HG03575 (cell line): Measurements from ENCODE around the gene CLNK.

Experiments used
- ATAC-seq: cut with Tn5 transposase; IDR thresholded peaks from one replicate; pipeline ENCODE4 v1.9.1; 2021; ENCODE audit not compliant: unreplicated experiment, insufficient number of reproducible peaks, low FRiP score; ENCODE audit errors: extremely low read depth

The CLNK gene

DNA sequence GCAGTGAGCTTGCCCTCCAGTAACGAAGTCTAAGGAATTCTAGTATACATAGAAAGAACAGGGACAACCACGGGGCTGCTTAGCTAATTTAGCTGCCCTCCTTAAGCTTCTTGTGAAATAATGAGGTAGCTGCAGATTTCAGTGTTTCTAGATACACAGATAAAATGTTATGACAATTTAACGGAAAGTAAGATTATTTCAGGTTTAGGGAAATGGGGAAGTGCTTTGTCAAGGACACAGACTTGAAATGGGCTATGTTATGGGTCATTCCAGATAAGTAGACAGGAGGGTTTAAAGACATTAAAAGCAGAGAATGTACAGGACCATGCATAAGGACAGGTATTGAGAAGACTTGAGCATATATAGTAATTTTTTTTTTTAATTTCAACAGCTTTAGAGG is 193.2 kb downstream of the CLNK start:
- no peak for ATAC-seq

DNA sequence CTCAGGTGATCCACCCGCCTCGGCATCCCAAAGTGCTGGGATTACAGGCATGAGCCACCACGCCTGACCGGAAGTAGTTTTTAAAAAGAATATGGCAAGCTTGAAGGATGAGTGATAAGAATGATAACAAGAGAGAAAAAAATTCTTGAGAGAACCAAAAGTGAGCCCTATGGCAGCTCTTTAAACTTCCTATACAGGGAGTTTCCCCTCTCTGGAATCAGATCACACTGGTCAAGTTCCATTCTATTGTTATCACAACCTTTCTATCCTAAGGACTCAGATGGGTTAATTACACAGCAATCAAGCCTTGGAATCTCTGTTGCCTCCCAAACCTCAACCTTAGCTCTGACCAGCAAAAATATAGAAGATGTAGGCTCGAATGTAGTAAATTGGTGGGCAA is 193.6 kb downstream of the CLNK start:
- ATAC-seq = no peak

DNA sequence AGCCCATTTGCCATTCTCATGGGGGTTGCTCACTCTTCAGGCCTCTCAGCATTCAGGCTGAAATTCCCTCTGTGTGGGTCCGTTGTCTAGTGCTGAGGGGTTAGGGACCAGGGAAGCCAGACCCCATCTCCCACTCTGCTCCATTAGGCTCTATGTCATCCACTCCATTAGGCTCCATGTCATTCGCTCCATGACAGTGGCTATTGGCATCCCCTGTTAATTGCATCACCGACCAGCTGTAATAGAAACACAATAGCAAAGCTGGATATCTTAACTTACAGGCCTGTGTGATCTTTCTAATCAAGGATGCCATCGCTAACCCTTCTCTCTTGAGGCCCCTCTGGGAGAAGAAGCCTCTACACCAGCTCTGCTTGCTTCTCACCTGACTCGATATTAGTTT is 201.7 kb downstream of the CLNK start:
- ATAC-seq = no peak

DNA sequence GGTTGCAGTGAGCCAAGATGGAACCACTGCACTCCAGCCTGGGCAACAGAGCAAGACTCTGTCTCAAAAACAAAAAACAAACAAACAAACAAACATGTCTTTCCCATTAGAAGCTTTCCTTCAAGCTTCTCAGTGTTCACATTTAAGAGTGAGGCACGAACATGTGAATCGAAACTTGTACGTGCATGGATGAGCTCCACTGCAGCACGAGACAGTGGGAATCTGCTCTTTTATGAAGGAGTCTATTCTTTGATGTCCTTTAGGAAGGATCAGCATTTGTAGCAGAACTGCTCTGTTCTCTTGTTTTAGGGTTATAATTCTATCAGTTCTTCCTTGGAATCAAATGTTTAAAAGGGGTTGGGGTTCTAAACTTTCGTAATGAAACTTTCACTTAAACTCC is 204.0 kb downstream of the CLNK start:
- ATAC-seq = no peak

DNA sequence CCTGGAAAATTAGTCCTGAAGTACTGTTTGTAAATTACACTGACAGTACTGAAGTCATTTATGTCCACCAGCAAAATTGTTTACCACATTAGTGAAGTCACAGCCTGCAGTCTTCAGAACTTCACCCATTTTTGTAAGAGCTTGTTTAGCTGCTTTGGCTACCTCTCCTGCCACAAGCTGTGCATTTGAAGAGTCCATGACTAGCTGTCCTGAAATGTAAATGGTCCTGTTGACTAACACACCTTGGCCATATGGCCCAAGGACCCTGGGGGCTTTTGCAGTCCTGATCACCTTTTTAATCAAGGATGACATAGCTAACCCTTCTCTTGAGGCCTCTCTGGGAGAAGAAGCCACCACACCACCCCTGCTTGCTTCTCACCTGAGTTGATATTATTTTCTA is 205.9 kb downstream of the CLNK start:
- ATAC-seq = no peak

DNA sequence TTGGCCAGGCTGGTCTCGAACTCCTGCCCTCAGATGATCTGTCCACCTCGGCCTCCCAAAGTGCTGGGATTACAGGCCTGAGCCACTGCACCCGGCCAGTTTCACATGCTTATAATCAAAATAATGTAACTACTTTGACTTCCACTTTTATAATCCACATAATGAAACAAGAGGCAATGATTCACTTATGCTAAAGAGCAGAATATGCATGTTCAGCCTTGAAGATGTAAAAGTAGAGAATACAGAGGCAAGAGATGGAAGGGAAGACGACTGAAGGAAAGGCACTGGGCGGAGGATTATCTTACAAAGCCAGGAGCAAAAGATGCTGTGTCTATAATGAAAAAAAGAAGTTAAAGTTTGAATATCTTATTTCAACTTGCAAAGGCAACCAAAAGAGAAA is 214.1 kb downstream of the CLNK start:
- no peak for ATAC-seq

DNA sequence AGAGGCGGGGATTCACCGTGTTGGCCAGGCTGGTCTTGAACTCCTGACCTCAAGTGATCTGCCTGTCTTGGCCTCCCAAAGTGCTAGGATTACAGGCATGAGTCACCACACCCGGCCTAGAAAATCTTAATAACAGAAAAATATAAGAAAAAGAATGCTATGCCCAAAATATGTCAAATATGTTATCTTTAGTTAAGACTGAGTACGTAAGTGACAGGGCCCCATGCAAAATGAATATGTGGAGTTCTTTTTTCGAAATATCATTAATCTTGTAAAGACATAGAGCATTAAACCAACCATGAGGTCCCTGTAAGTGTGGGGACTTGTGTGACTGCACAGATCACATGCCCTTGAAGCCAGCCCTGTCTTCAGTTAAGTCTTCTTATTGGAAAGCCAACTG is 218.4 kb downstream of the CLNK start:
- ATAC-seq = no peak

DNA sequence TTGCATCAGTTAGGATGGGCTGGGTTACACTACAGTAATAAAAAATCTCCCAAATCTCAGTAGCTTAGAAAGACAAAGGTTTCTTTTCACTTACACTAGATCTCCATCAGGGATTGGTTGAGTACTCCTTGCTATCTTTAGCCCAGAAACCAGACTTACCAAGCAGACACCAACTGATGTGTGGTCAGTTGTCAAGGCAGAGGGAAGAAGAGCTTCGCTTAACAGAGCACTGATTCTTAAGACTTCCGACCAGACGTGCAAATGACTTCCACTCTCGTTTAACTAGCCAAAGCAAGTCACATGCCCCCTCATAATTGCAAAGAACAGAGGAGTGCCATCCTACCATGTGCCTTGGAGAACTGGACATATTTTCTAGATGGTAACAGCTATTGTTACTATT is 221.7 kb downstream of the CLNK start:
- ATAC-seq = no peak

DNA sequence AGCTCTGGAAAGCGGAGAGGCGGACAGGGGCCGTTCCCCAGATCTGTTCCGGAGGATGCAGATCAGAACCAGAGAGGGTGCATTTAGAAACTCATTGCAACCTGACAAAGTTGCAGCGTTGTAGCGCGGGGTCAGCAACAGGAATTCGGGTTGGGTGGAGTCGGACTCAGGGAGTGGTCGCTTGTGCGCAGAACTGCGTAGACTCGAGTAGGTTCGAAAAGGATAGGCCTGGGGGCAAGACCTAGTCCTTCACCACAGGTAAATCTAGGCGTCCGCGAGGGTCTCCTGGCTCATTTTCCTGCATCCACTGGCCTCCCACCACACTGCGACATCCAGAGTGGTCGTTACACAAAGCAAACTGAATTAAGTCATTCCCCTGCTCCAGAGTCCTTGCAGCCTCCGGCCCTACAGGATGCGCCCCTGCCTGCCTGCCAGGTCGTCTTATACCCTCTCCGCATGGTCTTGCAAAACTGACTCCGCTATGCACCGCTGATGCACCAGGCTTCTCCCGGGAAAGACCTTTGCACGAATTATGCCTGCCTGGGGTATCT is 222.6 kb downstream of the CLNK start:
- ATAC-seq = no peak

DNA sequence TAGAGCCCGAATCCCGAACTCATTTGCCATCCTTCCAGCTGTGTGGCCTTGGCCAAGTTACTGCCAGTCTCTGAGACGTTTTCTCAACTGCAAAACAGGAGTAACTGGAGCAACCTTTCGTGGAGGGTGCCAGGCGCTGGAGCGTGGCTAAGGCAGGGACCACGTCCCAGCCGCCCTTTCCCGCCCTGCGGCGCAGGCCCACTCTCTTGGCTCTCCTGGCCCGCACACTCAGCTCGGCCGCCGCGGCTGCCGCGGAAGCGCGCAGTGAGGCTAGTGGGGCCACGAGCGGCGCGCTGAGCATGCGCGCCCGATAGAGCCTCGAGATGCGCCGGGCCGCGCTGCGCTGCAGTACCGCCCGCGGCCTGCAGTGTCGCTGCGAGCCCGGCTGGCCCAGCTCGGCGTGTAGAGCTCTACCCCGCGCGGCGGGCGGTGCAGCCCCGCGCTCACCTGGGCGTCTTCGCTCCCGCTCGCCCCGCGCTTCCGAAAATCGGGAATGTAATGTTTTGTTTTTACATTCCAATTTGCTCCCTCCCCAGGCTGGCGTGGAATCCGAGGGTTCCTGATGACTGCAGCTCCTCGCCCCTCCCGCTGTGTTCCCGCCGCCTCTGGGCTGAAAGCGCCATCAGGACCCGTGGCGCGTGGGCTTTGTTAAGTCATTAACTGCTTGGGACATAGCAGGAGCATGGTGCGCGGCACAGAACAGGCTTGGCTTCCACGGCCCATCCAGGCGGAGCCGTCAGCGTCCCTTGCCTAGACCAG is 223.3 kb downstream of the CLNK start:
- no peak for ATAC-seq

DNA sequence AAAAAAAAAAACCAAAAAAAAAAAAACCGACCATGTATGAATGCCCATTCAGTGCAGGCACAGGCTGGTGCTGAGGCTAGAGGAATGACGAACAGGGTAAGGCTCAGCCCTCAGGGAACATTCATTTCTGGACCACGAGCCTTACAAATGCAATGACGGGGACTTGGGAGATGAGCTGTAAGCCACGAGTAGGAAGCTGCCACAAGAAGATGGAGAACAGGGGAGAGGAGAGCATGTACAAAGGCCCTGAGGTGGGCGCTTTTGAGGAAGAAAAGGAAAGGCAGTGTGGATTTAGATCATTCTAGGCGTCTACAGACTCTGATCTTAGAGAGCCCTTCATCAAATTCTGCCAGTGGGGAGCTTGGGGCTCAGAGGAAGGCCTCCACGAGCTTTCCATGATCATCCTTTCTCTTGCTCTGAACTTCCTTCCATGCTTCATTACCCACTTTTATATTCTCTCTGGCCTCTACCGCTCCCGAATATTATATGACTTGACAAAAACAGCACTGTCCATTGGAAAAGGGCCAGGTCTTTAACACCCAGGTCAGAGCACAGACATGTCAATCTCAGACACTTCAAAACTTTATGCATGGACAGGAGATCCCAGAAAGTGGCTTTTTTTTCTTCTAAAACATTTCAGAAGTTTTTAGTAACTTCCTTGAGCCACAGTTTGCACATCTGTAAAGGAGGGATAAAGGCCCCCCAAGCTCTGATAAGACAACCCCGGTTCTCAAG is 224.1 kb downstream of the CLNK start:
- ATAC-seq = no peak

DNA sequence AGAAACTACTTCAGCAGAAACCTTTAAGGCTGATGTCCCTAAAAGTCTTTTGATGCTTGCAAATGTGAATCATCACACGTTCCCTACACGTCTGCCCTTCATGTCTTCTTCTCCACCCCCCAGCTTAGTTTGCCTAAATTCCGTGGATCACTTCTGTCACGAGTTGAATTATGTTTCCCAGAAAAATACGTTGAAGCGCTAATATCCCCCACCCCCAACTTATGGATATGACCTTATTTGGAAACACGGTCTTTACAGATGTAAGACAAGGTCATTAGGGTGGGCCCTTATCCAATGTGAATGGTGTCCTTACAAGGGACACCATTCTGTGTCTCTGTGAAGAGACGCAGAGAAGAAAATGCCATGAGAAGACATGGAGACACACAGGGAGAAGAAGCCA is 225.3 kb downstream of the CLNK start:
- ATAC-seq = no peak

DNA sequence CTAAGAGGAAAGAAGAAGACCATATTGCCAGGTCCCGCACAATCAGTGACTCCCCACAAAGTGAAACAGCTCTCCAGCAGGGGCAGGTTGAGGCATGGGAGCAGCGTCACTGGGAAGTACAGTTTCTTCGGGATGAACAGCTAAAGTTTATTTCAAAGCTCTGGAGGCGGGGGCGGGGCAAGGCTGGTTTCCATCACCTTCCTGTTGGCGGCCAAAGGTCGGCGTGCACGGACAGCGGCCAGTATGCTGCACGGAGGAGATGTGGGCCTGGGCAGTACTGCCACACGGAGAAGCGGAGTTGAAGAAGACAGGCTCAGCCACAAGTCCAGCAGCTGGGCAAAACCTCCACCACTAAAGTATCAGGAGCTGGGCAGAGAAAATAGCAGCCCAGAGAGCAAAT is 226.4 kb downstream of the CLNK start:
- no peak for ATAC-seq

DNA sequence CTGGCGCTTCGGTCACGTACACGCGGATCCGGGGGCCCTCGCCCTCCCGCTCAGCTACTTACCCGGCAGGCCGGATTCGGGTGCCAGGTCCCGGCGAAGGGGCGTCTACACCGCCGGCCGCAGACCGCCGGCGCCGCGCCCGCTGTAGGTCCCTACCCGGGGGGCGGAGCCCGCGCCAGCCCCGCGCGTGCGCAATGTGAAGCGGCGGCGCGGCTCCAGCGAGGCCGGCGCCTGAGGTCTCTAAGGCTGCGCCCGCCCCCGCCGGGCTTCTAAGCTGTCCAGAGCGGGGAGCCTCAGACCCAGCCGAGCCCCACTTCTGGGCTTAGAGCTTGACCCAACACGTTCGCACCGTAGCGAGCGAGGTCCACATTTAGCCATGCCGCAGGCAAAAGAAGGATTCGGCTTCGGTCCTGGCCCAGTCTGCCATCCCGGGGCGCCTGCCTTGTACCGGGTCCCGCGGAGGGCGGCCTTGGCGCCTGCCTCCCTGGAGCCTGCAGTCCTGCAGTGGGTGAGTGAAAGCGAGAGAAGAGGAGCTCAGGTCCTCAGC is 227.2 kb downstream of the CLNK start, which contains the start of gene ZNF518B:
ZNF518B (minus strand) TSS at position 172 of the 547 bp plus-strand sequence. CDS start 11,098 bp downstream, outside the sequence.
- no peak for ATAC-seq

DNA sequence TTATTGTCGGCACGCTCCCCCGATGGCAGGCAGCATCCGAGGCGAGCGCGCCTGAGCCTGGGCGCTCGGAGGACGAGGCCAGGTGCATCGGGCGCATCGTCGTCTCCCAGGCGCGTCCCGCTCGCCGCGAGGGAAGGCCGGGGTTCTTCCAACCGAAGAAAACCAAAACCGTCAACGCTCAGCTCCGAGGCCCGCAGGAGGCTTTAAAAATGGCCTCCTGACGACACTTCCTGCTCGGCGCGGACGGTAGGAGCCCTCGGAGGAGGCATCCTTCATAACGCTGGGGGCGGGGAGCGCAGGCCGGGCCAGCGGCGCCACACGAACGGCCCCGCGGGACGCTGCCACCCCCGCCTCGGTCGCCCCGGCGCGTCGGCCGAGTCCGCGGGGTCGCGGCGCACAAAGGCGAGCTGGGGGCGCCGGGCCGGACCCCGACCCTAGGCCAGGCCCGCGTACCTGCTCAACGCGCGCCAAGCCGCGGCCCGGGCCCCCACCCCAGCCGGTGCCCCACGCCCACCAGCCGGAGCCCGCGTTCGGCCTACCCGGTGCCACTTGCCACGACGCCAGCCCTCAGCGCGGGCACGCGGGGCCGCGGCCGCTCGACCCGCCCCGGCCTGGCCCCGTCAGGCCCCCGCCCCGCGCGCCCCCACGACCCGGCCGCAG is 227.8 kb downstream of the CLNK start:
- no peak for ATAC-seq

DNA sequence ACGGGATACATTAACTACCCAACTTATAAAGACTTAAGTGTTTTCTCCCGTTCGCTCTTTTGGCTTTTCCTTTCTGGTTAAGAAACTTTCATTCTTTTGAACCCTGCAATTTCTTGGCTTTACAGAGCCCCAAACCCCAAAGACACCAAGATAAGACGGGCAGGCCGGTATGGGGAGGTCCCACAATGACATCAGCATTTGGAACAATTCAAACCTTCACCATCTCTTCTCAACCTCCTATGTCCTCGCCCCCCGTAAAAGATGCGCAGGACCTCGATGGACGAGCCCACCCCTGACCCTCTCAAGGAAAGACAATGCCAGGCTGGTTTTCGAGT is 228.3 kb downstream of the CLNK start:
- ATAC-seq = no peak

DNA sequence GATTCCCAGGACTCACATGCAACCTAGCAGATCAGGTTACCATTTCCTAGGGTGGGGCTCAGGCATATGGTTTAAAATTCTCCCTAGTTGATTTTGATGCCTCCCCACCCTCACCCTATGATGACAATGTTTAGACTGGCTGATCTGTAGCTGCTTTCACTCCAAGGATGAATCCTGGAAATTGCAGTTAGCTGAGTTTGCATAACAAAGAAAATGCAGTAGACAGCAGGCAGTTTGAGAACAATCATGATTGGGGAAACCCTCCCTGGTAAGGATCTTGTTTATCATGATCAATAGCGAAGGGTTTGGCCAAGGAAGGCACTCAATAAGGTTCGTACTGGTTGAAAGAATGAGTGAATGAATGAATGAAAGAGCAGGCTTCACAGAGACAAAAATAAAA is 229.4 kb downstream of the CLNK start:
- ATAC-seq = no peak

DNA sequence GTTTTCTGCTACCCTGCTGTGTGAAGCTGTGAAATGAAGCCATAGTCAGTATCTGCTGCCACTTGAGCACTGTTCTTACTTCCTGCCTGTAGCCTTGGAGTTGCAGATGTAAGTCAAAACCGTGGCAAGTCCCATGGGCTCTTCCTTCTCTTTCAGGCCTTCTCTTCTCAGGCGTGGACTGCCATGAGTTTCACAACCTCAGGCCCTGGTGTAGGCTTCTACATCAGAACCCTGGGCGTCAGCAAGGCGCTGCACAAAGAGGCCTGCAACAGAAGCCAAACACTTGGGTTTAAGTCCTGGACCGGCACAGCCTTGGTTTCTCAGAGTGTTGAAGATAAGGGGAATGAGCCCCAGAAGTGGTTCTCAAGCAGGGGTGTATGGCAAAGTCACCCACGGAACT is 229.8 kb downstream of the CLNK start:
- no peak for ATAC-seq

DNA sequence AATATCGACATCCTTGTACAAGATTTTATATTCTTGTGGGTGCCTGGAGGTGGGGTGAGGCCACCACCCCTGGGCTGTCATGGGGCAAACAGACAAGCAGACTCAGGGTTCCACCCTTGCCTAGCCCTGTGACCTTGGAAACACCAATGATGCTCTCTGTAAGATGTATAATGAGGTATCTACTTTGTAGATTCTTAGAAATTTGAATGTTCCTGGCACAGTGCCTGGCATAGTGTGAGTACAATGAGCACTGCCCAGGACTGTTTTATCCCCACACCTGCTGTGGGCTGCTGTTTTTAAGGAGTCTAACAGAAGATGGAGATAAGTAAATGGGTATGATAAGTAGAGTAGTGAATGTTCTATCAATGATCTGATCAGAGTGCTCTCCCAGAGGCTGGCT is 230.4 kb downstream of the CLNK start:
- no peak for ATAC-seq

DNA sequence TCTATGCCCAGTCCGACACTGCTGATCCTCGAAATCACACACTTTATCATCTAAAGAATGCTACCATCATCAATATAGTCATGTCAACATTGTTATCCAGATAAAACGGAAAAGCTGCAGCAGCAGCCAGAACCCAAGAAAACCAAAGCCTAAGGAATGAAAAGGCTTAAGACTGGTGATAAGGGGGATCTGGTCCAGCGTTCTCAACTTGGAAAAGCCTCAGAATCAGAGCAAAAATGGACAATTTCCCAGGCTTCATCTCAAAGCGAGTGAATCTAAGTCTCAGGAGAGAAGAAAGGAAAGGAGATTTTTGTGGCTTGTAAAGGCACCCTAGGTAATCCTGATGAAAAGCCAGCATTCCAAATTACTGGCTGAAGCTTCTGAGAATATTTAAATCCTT is 235.6 kb downstream of the CLNK start:
- ATAC-seq = no peak
